Measurements from ENCODE around the gene TLR7.

TLR7 gene

DNA sequence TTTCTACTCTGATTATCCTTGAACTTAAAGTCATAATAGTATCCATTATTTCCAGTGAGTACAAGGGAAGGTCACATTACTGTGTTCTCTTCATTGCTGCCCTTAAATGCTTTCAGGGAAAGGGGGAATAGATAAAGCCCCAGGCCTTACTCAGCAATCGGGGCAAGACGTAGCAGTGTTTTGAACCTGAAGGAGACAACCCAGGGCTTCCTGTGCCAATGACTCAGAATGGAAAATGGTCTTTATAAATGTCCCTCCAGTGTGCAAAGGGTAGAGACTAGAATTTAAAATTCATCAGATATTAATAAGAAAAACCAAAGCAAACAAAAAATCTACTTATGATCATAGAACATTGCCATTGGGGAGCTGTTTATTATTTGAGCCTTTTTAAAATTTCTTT is 63.3 kb downstream of the TLR7 start:
- H3K9me3 Mint-ChIP-seq = no peaks in the 10 kb centered on the region
- peak; percentile 54 for ATAC-seq
- DNase-seq = no peak
- no peak overlapping the region for H3K27ac Mint-ChIP-seq
- H3K36me3 Mint-ChIP-seq (ENCODE audit: low read depth) = no peaks in the 10 kb centered on the region
- no peaks in the 10 kb centered on the region for H3K27me3 Mint-ChIP-seq
- H3K4me1 Mint-ChIP-seq = peaks cover 18% of the 10 kb centered on the region
- H3K4me3 Mint-ChIP-seq = no peak overlapping the region

DNA sequence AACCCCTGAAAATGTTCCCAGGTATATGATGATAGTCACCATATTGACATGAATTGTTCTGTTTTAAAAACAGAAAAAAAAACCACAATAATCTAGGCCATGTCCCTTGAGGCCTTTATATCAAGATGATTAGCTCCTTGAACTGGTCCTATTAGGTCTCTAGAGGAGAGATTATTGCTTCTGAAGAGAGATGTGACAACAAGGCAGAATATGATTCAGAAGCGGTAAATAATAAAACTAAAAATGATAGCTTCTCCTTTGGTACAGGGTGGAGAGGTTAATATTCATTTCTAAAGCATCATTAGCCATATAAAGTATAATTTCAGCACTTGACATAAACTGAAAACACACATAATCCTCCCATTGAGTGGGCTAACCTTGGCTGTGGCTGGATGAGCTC is 65.4 kb downstream of the TLR7 start:
- H3K36me3 Mint-ChIP-seq (ENCODE audit: low read depth) = no peaks in the 10 kb centered on the region
- no peak overlapping the region for H3K27ac Mint-ChIP-seq
- H3K27me3 Mint-ChIP-seq = no peaks in the 10 kb centered on the region
- no peak overlapping the region for H3K4me3 Mint-ChIP-seq
- ATAC-seq = no peak
- peaks cover 18% of the 10 kb centered on the region for H3K4me1 Mint-ChIP-seq
- no peak for DNase-seq
- no peaks in the 10 kb centered on the region for H3K9me3 Mint-ChIP-seq

DNA sequence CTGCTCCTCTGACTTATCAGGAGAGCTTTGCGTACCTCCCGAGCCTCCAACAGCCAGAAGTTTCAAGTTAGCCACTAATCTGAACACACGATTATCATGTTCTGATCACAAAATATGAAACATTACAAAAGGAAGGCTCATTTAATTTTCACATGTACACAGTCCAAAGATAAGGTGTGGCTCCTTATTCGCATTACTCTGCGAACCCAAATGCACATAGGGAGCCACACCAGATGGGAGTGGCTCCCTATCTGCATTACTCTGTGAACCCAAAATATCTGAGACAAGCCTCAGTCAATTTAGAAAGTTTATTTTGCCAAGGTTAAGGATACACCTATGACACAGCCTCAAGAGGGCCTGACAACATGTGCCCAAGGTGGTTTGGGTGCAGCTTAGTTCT is 68.0 kb downstream of the TLR7 start:
- peaks cover 9% of the 10 kb centered on the region for H3K4me1 Mint-ChIP-seq
- H3K4me3 Mint-ChIP-seq = no peak overlapping the region
- no peaks in the 10 kb centered on the region for H3K9me3 Mint-ChIP-seq
- no peaks in the 10 kb centered on the region for H3K36me3 Mint-ChIP-seq (ENCODE audit: low read depth)
- ATAC-seq (no peak), DNase-seq (no peak)
- H3K27me3 Mint-ChIP-seq = no peaks in the 10 kb centered on the region
- no peak overlapping the region for H3K27ac Mint-ChIP-seq

DNA sequence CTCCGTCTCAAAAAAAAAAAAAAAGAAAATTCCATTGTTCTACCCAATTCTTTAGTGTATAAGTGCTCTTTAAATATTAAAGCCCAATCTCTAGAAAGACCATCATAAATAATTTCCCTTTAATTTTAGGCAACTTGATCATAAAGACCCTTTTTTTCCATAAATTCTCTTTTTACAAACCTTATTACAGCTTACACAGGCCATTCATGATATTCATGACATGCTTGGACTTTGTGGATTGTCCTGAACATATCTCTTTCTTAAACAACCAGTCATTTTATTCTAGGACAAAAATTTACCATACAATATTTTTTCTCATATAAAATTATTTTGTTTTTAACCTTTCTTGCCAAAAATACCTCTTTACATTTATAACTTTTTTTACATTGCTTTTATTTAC is 70.1 kb downstream of the TLR7 start:
- no peaks in the 10 kb centered on the region for H3K9me3 Mint-ChIP-seq
- H3K27ac Mint-ChIP-seq = no peak overlapping the region
- ATAC-seq (no peak), DNase-seq (no peak)
- no peaks in the 10 kb centered on the region for H3K4me1 Mint-ChIP-seq
- H3K27me3 Mint-ChIP-seq = no peaks in the 10 kb centered on the region
- no peaks in the 10 kb centered on the region for H3K36me3 Mint-ChIP-seq (ENCODE audit: low read depth)
- H3K4me3 Mint-ChIP-seq = no peak overlapping the region
